Inflammatory macrophage treated with lipopolysaccharide for 4 hours (primary cell): ENCODE data around the gene SMCHD1.
"Not testable (repeated sequence)": the region's sequence is repeated elsewhere in the genome, so short reads cannot be mapped to it uniquely, and the experiment has no call there.

Experiments
- DNase-seq: peaks from one replicate; pipeline ENCODE4 v3.0.0-alpha.2; 2020

Gene SMCHD1

DNA sequence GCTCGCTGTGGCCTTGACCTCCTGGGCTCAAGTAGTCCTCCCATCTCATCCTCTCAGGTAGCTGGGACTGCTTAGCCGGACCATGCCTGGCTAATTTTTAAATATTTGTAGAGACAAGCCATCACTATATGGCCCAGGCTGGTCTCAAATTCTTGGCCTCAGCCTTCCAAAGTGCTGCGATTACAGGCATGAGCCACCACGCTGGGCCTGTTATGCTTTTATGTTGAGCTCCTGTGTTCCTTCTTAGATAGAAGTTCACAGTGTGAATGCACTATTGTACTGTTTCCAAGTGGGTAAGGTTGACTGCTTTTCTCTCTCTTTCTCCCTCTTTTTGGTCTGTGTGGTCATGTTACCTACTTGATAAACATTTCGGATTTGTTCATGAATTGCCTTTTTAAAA lies 61.9 kb downstream of the SMCHD1 start:
- DNase-seq = no peak

DNA sequence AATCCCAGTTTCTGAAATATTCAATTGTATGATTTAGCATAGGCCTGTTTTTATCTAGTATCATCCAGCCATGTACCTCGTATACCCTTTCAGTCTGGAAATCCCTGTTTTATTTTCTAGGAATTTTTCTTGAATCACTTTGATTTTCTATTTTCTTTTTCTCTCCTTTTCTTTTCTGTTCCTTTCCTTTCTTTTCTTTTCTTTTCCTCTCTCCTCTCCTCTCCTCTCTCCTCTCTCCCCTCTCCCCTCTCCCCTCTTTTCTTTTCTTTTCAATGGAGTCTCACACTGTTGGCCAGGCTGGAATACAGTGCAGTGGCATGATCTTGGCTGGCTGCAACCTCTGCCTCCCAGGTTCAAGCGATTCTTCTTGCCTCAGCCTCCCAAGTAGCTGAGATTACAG lies 63.5 kb downstream of the SMCHD1 start:
- DNase-seq = no peak

DNA sequence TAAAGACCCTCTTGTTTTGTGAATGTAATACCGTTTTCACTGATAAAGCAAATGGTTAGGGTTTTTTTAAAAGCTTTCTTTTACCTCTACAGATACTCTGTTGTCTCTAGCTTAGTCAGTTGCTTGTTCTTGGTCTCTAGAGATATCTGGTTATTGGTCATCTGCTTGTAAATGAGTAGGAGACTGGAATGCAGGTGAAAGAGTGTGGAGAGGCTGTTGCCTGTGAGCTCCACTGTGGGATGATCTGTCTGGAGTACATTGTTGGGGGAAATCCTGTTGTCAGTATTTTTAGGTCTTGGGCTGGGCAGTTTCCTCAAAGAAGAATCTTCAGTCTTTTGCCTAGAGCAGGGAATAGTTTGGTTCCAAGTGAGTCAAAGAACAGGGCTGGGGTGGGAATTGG lies 67.7 kb downstream of the SMCHD1 start:
- no peak for DNase-seq

GRCh38 chr18:2729757-2730156 lies 74.2 kb downstream of the SMCHD1 start:
- no peak for DNase-seq

GRCh38 chr18:2736823-2737222 lies 81.3 kb downstream of the SMCHD1 start:
- DNase-seq = no peak

DNA sequence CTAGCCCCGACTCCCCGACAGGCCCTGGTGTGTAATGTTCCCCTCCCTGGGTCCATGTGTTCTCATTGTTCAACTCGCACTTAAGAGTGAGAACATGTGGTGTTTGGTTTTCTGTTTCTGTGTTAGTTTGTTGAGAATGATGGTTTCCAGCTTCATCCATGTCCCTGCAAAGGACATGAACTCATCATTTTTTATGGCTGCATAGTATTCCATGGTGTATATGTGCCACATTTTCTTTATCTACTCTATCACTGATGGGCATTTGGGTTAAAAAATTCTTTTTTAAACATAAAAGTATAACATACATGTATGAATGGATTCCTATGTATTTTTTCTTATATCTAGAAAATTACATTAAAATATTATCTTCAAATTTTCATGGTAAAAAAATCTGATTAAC lies 84.6 kb downstream of the SMCHD1 start:
- not testable (repeated sequence) for DNase-seq

DNA sequence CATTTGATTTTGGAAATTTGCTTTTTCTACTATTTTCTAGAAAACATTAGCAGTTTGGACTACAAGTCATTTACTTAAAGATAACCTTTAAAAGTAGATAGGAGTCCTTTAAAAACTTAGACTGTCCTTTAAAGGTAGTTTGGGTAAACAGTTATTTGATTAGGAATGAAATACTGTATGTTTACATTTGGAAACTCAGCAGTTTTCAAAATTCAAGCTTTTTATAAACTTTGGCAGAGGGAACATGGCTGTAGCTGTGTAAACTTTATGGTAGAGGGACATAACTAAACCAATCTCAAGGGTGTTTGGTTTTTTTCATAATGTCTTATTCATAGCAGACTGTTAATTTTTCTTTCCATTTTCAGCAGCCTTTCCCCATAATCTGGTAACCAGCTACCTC lies 90.7 kb downstream of the SMCHD1 start:
- no peak for DNase-seq

DNA sequence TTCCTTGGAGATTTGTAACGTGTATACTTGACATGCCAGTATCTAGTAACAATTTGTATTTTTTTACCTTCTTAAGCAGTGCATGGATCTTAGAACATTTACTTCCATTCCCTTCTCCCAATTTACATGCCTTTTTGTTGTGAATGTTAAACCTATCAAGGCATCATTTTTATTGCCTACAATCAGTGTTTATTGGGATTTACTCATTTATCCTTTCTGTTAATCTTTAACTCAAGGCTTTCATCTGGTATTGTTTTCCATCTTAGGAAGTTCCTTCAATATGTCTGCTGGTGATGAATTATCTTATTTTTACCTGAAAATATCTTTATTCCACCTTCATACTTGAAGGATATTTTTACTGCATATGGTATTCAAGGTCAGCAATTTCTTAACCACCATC lies 102.8 kb downstream of the SMCHD1 start:
- DNase-seq = no peak

DNA sequence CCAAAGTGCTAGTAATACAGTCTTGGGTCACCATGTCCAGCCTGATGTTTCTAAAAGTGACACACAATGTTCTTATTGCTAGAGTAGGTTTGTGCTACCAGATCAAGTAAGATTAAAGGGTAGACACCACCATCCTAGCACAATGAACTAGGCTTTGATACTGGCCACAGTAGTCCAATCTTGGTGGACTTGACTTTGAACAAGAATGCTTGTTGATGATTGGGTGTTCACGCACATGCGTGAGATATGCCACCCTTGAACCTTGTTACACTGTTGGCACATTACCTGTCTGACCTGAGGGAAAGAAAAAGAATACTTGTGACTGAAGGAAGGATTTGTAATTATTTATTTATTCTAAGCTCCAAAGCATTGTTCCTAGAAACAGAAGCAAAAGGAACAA lies 119.1 kb downstream of the SMCHD1 start:
- DNase-seq = no peak

GRCh38 chr18:2776601-2777000 lies 121.1 kb downstream of the SMCHD1 start:
- peak; percentile 18 for DNase-seq

- DNase-seq = peak; percentile 62
Measured at GRCh38 chr18:2777241-2777640, 121.7 kb downstream of the SMCHD1 start.

DNA sequence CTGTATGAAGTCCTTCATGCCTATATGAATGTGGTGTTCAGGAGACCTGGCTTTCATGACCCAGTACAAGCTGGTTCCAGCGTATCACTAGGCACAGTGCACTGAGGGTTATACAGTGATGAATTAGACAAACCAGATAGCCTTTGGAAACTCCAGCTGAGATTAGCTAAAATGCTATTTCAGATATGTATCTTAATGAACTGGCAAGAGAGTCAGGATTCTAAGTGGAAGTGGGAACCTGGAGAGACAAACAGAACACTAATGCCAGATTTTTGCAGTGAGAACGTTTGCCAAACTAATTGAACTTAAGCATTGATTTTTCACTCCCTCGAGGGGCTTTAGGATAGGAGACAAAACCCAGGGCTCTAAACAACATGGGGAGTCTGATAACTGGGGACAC lies 125.2 kb downstream of the SMCHD1 start:
- no peak for DNase-seq

DNA sequence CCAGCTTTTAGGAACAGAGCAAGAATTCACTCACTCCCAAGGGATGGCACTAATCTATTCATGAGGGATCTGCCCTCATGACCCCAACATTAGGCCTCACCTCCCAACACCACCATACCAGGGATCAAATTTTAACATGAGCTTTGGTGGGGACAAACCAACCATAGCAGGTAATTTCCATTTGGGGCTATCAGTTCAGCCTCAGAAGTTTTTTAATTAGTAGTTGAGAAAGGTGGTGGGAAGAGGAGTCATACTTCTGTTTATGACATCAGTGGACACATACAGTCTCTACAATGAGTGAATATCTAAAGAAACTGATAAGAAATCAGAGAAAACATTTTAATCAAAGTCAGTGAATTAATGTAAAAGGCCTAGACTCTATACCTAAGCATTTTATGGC lies 131.7 kb downstream of the SMCHD1 start:
- no peak for DNase-seq

GRCh38 chr18:2792395-2792794 lies 136.9 kb downstream of the SMCHD1 start:
- DNase-seq = no peak

GRCh38 chr18:2794159-2794558 lies 138.6 kb downstream of the SMCHD1 start:
- no peak for DNase-seq

DNA sequence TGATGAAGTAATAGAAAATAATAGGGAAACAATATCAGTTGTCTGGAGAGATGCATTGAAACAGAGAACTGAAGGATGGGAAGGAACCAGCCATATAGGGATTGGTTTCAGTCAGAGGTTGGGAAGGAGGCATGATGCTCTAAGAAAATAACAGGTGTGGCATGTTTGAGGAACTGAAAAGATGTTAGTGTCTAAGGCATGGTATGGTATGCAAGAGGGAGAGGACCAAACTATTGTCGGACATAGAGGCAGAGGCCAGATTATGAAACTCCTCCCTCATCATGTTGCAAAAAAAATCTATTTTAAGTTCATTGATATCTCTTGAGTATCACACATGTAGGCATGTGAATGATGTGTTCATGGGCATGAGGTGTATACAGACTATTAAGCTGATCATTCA lies 142.4 kb downstream of the SMCHD1 start:
- DNase-seq = no peak

DNA sequence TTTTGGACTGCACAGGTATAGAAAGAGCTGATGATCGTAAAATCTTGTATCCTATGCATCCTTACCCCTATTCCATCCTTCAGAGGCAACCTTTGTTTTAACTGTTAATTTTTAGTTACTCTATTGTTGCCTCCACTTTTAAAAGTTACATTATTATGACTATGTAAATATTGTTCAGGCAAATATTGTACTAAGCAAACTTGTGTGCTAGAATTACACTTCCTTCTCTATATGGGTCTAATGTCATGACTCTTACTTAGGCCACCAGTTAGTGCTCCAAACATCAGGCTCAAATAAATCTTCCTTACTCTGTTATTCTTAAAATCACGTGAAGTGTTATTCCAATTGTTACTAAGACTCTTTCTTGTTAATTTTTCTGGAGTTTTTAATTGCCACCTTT lies 143.8 kb downstream of the SMCHD1 start:
- no peak for DNase-seq

DNA sequence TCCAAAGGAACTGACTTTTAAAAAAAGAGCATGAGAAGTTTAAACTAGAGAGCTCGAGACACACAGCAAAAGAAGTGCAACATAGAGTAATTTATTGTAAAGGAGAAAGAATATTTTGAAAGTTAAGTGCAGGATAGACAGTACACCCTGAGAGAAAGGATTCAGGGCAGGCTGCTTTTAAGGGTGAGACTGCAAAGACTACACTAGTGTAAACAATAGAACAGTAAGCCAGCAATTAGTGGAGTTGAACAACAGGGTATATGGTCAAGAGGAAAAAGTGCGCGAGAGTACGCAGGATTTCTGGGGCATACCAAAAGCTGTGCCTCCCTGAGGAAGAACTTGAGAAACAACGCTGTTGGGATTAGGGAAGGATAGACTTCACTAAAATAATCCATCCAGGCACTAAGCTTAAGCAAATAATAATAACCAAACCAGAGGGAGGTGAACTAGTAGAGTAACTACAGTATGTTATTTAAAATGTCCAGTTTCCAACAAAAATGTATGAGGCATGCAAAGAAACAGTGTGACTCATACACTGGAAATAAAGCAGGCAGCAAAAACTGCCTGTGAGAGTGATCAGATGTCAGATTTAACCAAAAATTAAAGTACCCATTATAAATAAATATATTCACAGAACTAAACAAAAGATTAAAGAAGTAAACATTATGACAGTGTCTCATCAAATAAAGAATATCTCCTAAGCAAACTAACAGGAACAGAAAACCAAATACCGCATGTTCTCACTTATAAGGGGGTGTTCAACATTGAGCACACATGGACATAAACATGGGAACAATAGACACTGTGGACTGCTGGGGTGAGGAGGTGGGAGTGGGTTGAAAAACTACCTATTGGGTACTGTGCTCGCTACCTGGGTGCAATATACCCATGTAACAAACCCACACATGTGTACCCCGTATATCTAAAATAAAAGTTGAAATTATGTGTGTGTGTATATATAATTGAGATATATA lies 150.7 kb downstream of the SMCHD1 start:
- DNase-seq = no peak

GRCh38 chr18:2808640-2809039 lies 153.1 kb downstream of the SMCHD1 start:
- not testable (repeated sequence) for DNase-seq

- DNase-seq = not testable (repeated sequence)
Measured at GRCh38 chr18:2809666-2810183, 154.2 kb downstream of the SMCHD1 start.

GRCh38 chr18:2811416-2811815 lies 155.9 kb downstream of the SMCHD1 start:
- DNase-seq = no peak

- DNase-seq = no peak
Measured at GRCh38 chr18:2814928-2815327, 159.4 kb downstream of the SMCHD1 start.

DNA sequence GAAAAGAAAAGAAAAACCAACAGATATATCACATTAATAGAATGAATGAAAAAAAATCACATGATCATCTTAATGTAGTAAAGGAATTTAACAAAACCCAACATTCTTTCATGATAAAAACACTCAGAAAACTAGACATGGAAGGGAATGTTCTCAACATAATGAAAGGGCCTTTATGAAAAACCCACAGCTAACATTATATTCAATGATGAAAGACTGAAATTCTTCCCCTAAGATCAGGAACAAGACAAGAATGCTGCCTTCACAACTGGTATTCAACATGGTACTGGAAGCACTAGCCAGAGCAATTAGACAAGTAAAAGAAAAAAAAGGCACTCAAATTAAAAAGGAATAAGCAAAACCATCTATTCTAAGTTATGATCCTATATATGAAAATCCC lies 162.8 kb downstream of the SMCHD1 start:
- no peak for DNase-seq

DNA sequence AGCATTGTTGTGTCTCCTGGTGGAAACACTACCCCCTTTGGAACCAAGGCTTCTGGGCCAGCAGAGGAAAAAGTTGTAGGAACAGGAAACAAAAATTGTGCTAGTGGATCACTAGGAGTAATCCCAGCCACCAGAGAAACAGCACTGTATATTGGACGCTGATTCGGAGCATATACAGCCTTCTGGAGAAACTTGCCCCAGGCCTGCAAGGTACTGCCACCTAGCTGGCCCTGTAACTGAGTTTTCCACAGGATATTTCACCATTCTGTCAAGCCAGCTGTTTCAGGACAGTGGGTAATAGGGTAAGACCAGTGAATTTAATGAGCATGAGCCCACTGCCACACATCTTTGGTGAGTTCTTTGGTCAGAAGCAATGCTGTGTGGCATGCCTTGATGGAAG lies 166.2 kb downstream of the SMCHD1 start:
- DNase-seq = no peak
